HepG2 (cell line): ENCODE measurements around the gene BTBD17. TPM values are rescaled to one million over a fixed set of nuclear protein-coding genes. Genes with fewer than 3 reads are reported as not detected.

Experiments
- AKAP8 ChIP-seq: sonication (generic); formaldehyde crosslinking; IDR thresholded peaks from 2 replicates; pipeline ENCODE4 v1.5.1; 2020; ENCODE audit warnings: mild to moderate bottlenecking, missing genetic modification reagents
- DRAP1 ChIP-seq: IDR thresholded peaks from 2 replicates; pipeline ENCODE4 v1.6.1; 2016; ENCODE audit warnings: missing genetic modification reagents, missing compliant biosample characterization
- ELK4 ChIP-seq: sonication (generic); formaldehyde crosslinking; IDR thresholded peaks from 2 replicates; pipeline ENCODE4 v1.9.0; 2021; ENCODE audit warnings: missing genetic modification reagents, borderline replicate concordance
- FOXA1 ChIP-seq, 2 experiments: fragments of 450-650 bp in 1 of 2; sonication (generic) in 1 of 2; formaldehyde crosslinking in 1 of 2; IDR thresholded peaks; 2 replicates each; pipeline versions ENCODE4 v1.4.0 to v1.6.1; 2016 to 2020; ENCODE audit warnings: missing genetic modification reagents in 1 of 2
- FOXP4 ChIP-seq: sonication (generic); formaldehyde crosslinking; IDR thresholded peaks from 2 replicates; pipeline ENCODE4 v1.4.0; 2020; ENCODE audit warnings: missing genetic modification reagents
- HES4 ChIP-seq: sonication (generic); formaldehyde crosslinking; IDR thresholded peaks from 2 replicates; pipeline ENCODE4 v1.9.0; 2021; ENCODE audit warnings: mild to moderate bottlenecking, missing genetic modification reagents, borderline replicate concordance
- HOXA9 ChIP-seq: sonication (generic); formaldehyde crosslinking; IDR thresholded peaks from 2 replicates; pipeline ENCODE4 v1.8.1; 2022; ENCODE audit warnings: missing genetic modification reagents, mild to moderate bottlenecking, moderate library complexity, borderline replicate concordance
- IRX3 ChIP-seq: sonication (generic); formaldehyde crosslinking; IDR thresholded peaks from 2 replicates; pipeline ENCODE4 v1.8.1; 2023; ENCODE audit warnings: mild to moderate bottlenecking, low read depth, missing genetic modification reagents, borderline replicate concordance
- LCORL ChIP-seq, 2 experiments: fragments of 450-650 bp in 1 of 2; sonication (generic) in 1 of 2; formaldehyde crosslinking in 1 of 2; IDR thresholded peaks; 2 replicates each; pipeline versions ENCODE4 v1.5.0 to v1.6.1; 2017 to 2020; ENCODE audit warnings: antibody characterized with exemption in 1 of 2, missing genetic modification reagents in 1 of 2
- PCBP1 ChIP-seq: fragments of 200-400 bp; formaldehyde crosslinking; IDR thresholded peaks from 2 replicates; pipeline ENCODE4 v1.6.1; 2017; ENCODE audit warnings: mild to moderate bottlenecking, low read depth, low read length, borderline replicate concordance
- PTBP1 ChIP-seq: fragments of 200-400 bp; formaldehyde crosslinking; IDR thresholded peaks from 2 replicates; pipeline ENCODE4 v1.6.1; 2018; ENCODE audit warnings: low read length, low read depth; ENCODE audit not compliant: poor library complexity, severe bottlenecking
- RARG ChIP-seq: sonication (generic); formaldehyde crosslinking; IDR thresholded peaks from 2 replicates; pipeline ENCODE4 v1.4.0; 2020; ENCODE audit warnings: low read depth, mild to moderate bottlenecking, missing genetic modification reagents
- SRF ChIP-seq: IDR thresholded peaks from 2 replicates; pipeline ENCODE4 v1.6.1; 2011; ENCODE audit warnings: mild to moderate bottlenecking, low read depth, low read length, moderate library complexity
- STAT5B ChIP-seq: sonication (generic); formaldehyde crosslinking; IDR thresholded peaks from 2 replicates; pipeline ENCODE4 v1.4.0; 2020; ENCODE audit warnings: missing genetic modification reagents
- TBP ChIP-seq: sonication (generic); formaldehyde crosslinking; IDR thresholded peaks from 2 replicates; pipeline ENCODE4 v1.5.0; 2020; ENCODE audit warnings: missing genetic modification reagents
- TBX2 ChIP-seq: sonication (generic); formaldehyde crosslinking; IDR thresholded peaks from 2 replicates; pipeline ENCODE4 v1.5.0; 2020; ENCODE audit warnings: missing genetic modification reagents, mild to moderate bottlenecking, borderline replicate concordance
- TERF1 ChIP-seq: sonication (generic); formaldehyde crosslinking; IDR thresholded peaks from 2 replicates; pipeline ENCODE4 v1.8.0; 2022; ENCODE audit warnings: mild to moderate bottlenecking, missing genetic modification reagents, moderate library complexity
- ZBTB14 ChIP-seq: sonication (generic); formaldehyde crosslinking; IDR thresholded peaks from 2 replicates; pipeline ENCODE4 v1.4.0; 2020; ENCODE audit warnings: missing genetic modification reagents
- ZFP37 ChIP-seq: sonication (generic); formaldehyde crosslinking; IDR thresholded peaks from 2 replicates; pipeline ENCODE4 v1.4.0; 2020; ENCODE audit warnings: missing genetic modification reagents, borderline replicate concordance
- ZKSCAN8 ChIP-seq: IDR thresholded peaks from 2 replicates; pipeline ENCODE4 v1.6.1; 2016; ENCODE audit warnings: borderline replicate concordance, missing genetic modification reagents, missing compliant biosample characterization
- ZMYM3 ChIP-seq: sonication (generic); formaldehyde crosslinking; IDR thresholded peaks from 2 replicates; pipeline ENCODE4 v1.5.1; 2020; ENCODE audit warnings: mild to moderate bottlenecking, missing genetic modification reagents
- ZNF451 ChIP-seq: sonication (generic); formaldehyde crosslinking; IDR thresholded peaks from 2 replicates; pipeline ENCODE4 v1.5.0; 2020; ENCODE audit warnings: mild to moderate bottlenecking, missing genetic modification reagents
- ZNF773 ChIP-seq: sonication (generic); formaldehyde crosslinking; IDR thresholded peaks from 2 replicates; pipeline ENCODE4 v1.4.0; 2020; ENCODE audit warnings: missing genetic modification reagents, borderline replicate concordance
- polyA plus RNA-seq, 8 experiments: library from polyadenylated mRNA; depleted of rRNA in 3 of 8; stranded (reverse) in 7 of 8; unstranded in 1 of 8; fragments of >200 nt; fragmentation: Illumina TruSeq in 4 of 8; extraction: Trizol in 4 of 8; gene quantifications; 2 replicates each; pipeline versions ENCODE4 v1.2.1 to v1.2.3, GENCODE V29; 2011 to 2016; ENCODE audit warnings: low read depth in 4 of 8, missing spikeins in 1 of 8, mixed read lengths in 1 of 8; ENCODE audit not compliant: insufficient read depth in 1 of 8
- total RNA-seq, 5 experiments: library from RNA; depleted of rRNA; stranded (reverse); fragments of >200 nt; fragmentation: Illumina TruSeq; extraction: Trizol; gene quantifications; 2 replicates each; pipeline ENCODE4 v1.2.3, GENCODE V29; 2016; ENCODE audit warnings: low read depth in 1 of 5

Gene BTBD17
- total and polyA plus RNA-seq, 2 of the 13 experiments (the other 11 are each of a cell fraction or from before 2014, with no cell fraction given) = not detected

GRCh38 chr17:74373838-74374606, 12.4 kb upstream of the BTBD17 start (continued):
- TF ChIP-seq PCBP1 = no peak
- TF ChIP-seq TBP = no peak
- TF ChIP-seq IRX3 (CRISPR knock-in tag) = no peak
- TF ChIP-seq HOXA9 (CRISPR knock-in tag) = no peak
- TF ChIP-seq HES4 (CRISPR knock-in tag) = no peak
- no peak for TF ChIP-seq LCORL (IDR thresholded peaks at IDR 0.05)
- peak; percentile 98 for TF ChIP-seq LCORL (CRISPR knock-in tag; IDR thresholded peaks at IDR 0.05)
- TF ChIP-seq ZNF773 (CRISPR knock-in tag) = no peak
- TF ChIP-seq SRF = no peak
- TF ChIP-seq ZFP37 (CRISPR knock-in tag) = no peak
- no peak for TF ChIP-seq RARG (CRISPR knock-in tag)
- TF ChIP-seq ZNF451 (CRISPR knock-in tag) = no peak; the same call in 1 of the 2 replicates
- no peak for TF ChIP-seq TERF1 (CRISPR knock-in tag)
- peak; percentile 67; the same call in 1 of the 2 replicates for TF ChIP-seq DRAP1 (CRISPR knock-in tag)
- TF ChIP-seq FOXA1 (IDR thresholded peaks at IDR 0.05) = no peak
- peak; percentile 96 for TF ChIP-seq FOXA1 (CRISPR knock-in tag; IDR thresholded peaks at IDR 0.05)
- peak; percentile 37; the same call in 1 of the 2 replicates for TF ChIP-seq TBX2 (CRISPR knock-in tag)
- no peak for TF ChIP-seq ELK4 (CRISPR knock-in tag)
- peak; percentile 87; the same call in 1 of the 2 replicates for TF ChIP-seq ZKSCAN8 (CRISPR knock-in tag)
- TF ChIP-seq AKAP8 (CRISPR knock-in tag) = no peak
- TF ChIP-seq ZBTB14 (CRISPR knock-in tag) = no peak
- TF ChIP-seq STAT5B = no peak
- TF ChIP-seq PTBP1 = no peak
- peak; percentile 87 for TF ChIP-seq ZMYM3 (CRISPR knock-in tag)
- TF ChIP-seq FOXP4 = peak; percentile 94
